Activated naive CD8-positive, alpha-beta T cell (primary cell): ENCODE results near the gene FEV.

ENCODE experiments used
- H3K27ac Mint-ChIP-seq: one replicate; pipeline ENCODE4 v1.8.0; 2021; ENCODE audit warnings: mixed read lengths
- H3K27me3 Mint-ChIP-seq: one replicate; pipeline ENCODE4 v1.8.0; 2021; ENCODE audit warnings: mixed read lengths
- H3K36me3 Mint-ChIP-seq: one replicate; pipeline ENCODE4 v1.8.0; 2021; ENCODE audit warnings: mixed read lengths
- H3K4me1 Mint-ChIP-seq: one replicate; pipeline ENCODE4 v1.8.0; 2021; ENCODE audit warnings: low read depth, mixed read lengths
- H3K4me3 Mint-ChIP-seq: one replicate; pipeline ENCODE4 v1.8.0; 2021; ENCODE audit warnings: mild to moderate bottlenecking, mixed read lengths
- H3K9me3 Mint-ChIP-seq: one replicate; pipeline ENCODE4 v1.8.0; 2021; ENCODE audit warnings: low read depth, mixed read lengths

Gene FEV

DNA sequence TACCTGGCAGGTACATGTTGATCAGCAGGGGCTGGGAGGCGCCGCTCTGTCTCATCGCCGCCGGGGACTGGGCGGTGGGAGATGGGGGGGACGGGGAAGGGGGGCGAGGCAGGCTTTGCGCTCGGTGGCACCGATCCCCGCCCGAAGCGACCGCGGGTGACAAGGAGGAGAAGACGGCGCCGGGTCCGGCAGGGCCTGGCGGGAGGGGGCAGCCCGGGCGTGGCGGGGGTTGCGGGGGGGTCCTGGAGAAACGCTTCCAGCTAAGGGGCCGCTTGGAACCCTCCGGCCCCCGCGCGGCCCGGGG is at the start of gene FEV:
Gene FEV, minus strand, starts transcription at position 164 of the 304 bp plus-strand sequence. Its CDS starts 109 bp downstream, at position 55.
- H3K36me3 Mint-ChIP-seq = no peaks in the 10 kb centered on the region
- H3K4me3 Mint-ChIP-seq = peak within 1 kb of the TSS; percentile 73
- peaks cover 34% of the 10 kb centered on the region for H3K4me1 Mint-ChIP-seq
- no peak within 1 kb of the TSS for H3K27ac Mint-ChIP-seq
- peaks cover 39% of the 10 kb centered on the region for H3K27me3 Mint-ChIP-seq
- H3K9me3 Mint-ChIP-seq = no peaks in the 10 kb centered on the region

DNA sequence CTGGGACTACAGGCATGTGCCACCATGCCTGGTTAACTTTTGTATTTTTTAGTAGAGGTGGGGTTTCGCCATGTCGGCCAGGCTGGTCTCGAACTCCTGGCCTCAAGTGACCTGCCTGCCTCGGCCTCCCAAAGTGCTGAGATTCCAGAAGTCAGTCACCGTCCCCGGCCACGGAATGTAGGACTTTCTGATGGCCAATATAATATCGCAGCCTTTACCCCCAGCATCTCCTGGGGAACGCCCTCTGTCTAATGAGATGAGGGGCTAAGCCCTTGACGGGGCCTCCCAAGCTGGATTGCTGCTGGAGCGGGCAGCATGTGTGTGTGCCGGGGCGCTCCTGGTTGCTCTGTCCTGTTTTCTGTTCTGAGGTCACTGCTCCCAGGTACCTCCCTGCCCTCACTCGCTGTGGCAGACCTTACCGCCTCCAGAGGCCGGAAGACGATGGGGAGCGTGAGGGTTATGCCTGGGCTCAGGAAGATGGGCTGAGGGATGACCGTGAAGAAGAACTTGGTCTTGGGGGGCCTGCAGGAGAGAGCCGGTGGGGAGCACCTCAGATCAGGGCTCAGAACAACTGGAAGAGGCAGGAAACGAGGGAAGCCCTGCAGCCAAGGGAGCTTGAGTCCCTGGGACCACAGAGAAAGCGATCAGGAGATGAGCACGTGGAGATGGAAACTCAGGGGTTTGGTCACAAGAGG is 47.2 kb upstream of the FEV start:
- Mint-ChIP-seq H3K4me1 (no peaks in the 10 kb centered on the region), H3K36me3 (no peaks in the 10 kb centered on the region), H3K27me3 (peaks cover 13% of the 10 kb centered on the region), H3K27ac (no peak overlapping the region), H3K4me3 (no peak overlapping the region), H3K9me3 (no peaks in the 10 kb centered on the region)

DNA sequence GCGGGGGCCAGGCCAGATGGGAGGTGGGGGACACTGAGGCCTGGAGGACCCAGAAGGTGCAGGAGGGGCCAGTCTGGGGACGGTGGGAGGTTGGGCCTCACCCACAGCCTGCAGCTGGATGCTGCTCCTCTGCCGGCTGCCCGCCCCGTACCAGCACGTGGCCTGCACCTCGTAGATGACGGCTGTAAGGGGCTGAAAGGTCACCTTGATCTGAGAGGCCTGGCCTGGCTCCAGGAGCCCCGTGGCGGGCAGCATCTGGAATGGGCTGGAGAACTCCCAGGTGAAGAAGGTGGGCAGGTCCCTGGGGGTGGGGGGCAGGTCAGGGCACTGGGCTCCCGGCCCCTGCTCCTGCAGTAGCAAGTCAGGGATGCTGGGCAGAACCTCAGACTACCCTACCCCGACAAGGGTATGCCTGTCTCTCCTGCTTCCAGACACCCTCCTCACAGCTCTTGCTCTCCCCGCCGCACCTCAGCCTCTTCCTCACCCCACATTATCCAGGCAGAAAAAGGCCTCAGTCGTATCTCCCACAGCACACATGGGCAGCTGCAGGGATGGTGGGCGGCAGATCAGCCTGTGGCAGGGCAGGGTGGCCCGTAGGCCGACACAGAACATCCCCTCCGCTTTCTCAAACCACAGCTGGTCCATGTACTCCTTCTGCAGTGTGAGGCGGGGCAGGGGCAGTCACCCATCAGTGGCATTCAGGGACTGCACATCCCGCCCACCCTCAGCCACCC is 46.2 kb upstream of the FEV start:
- H3K27ac Mint-ChIP-seq = no peak overlapping the region
- no peaks in the 10 kb centered on the region for H3K9me3 Mint-ChIP-seq
- H3K27me3 Mint-ChIP-seq = peaks cover 10% of the 10 kb centered on the region
- no peak overlapping the region for H3K4me3 Mint-ChIP-seq
- H3K4me1 Mint-ChIP-seq = no peaks in the 10 kb centered on the region
- H3K36me3 Mint-ChIP-seq = no peaks in the 10 kb centered on the region

DNA sequence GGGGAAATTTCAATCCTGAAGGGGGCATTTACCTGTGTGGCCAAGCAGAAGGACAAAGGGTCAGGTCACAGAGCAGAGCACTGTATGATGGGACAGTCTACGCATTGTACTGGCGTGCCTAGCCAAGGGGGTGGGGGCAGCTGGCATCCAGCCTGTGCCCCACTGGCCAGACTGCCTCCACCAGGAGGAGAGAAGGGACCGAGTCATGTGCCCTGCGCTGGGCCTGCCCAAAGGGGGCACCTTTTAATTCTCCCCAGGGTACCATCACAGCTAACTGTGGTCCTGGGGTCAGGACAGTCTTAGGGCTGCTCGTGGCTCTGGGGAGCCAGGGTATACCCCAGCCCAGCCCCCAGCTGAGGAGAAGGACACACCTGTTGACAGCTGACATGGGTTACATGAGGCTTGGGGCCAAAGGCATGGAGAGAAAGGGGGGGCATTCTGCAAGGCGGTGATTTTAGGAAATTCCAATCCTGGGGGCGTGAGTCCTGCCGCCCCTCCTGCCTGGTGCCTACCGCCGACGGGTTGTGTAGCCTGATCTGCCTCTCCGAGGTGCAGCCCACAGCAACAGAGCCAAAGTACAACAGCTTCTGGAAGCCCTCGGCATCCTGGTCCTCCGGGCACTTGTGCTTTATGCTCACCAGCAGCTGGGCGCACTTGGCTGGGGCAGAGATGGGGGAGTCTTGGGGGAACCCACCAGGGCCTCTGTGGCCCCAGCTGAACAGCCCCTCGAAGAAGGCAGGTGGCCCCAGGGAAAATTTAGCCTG is 45.4 kb upstream of the FEV start:
- H3K4me1 Mint-ChIP-seq = no peaks in the 10 kb centered on the region
- no peaks in the 10 kb centered on the region for H3K36me3 Mint-ChIP-seq
- H3K9me3 Mint-ChIP-seq = no peaks in the 10 kb centered on the region
- no peak overlapping the region for H3K27ac Mint-ChIP-seq
- peaks cover 10% of the 10 kb centered on the region for H3K27me3 Mint-ChIP-seq
- H3K4me3 Mint-ChIP-seq = no peak overlapping the region

DNA sequence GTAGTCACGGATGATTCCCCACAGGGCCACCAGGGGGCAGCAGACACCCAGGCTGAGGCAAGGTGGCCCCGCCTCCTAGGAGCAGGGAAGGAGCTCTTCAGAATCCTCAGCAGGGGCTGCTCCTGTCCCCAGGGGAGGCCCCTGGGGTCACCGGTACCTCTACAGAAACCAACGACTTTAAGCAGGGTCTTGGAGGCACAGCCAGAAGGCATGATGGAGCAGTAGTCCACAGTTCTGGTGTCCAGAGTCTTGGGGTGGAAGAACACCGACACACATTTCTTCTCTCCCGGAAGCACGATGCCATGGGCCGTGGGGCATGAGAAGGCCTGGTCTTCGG is 44.8 kb upstream of the FEV start:
- no peak overlapping the region for H3K27ac Mint-ChIP-seq
- H3K27me3 Mint-ChIP-seq = peaks cover 10% of the 10 kb centered on the region
- H3K4me1 Mint-ChIP-seq = no peaks in the 10 kb centered on the region
- H3K36me3 Mint-ChIP-seq = no peaks in the 10 kb centered on the region
- H3K9me3 Mint-ChIP-seq = no peaks in the 10 kb centered on the region
- H3K4me3 Mint-ChIP-seq = no peak overlapping the region

DNA sequence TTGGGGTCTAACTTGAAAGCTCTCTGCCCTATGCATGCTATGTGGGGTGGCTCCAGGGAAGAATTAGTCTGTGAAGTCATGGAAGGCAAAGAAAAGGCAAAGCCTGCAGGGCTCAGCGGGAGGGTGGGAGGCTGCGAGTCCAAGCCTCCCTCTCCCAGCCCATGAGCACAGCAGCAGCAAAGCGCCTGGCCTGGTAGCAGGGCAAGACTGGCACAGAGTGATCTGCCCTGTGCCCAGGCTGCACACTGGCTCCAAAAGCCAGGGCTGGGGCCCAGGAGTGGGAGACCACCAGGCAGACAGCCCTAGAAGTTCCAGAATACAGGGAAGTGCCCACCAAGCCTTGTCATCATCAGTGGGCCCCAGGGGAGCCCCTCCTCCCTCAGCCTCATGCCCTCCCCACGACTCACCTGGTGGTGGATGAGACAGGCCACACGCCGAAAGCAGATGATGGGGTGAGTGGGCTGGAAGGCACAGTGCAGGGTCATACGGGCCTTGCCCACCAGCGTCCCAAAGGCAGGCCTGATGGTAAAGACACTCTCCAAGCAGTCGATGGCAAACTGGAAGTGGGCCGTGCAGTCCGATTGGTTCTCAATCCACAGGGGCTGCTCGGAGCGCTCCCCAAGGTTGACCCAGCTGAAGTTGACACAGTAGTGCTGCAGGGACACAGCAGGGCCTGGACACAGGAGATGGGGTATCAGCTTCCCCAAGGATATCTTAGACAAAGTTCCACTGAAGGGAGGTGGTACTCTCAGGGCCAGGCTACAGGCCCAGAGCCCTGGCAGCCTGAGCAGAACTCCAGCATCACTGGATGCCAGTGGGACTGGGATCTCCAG is 44.2 kb upstream of the FEV start:
- Mint-ChIP-seq H3K9me3 (no peaks in the 10 kb centered on the region), H3K4me1 (no peaks in the 10 kb centered on the region), H3K27me3 (peaks cover 7% of the 10 kb centered on the region), H3K4me3 (no peak overlapping the region), H3K36me3 (no peaks in the 10 kb centered on the region), H3K27ac (no peak overlapping the region)

DNA sequence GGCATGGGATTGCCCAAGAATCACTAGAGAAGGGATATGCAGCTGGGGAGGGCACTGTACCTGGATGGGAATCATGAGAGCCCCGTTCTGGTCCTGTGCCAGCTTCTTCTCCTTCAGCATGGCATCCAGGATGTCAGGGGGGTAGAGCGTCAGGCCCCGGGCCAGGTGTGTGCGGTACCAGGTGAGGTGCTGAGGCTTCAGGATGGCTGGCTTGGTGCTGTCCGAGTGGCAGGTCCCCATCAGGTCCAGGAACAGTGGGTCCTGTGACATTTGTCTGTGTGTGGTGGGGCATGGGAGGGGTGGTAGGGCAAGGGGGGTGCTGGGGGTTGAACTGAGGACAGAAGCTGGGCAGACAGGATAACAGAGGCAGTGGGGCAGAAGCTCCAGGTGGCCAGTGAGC is 43.2 kb upstream of the FEV start:
- Mint-ChIP-seq H3K4me1 (no peaks in the 10 kb centered on the region), H3K27me3 (peaks cover 6% of the 10 kb centered on the region), H3K27ac (no peak overlapping the region), H3K36me3 (no peaks in the 10 kb centered on the region), H3K9me3 (no peaks in the 10 kb centered on the region), H3K4me3 (no peak overlapping the region)

DNA sequence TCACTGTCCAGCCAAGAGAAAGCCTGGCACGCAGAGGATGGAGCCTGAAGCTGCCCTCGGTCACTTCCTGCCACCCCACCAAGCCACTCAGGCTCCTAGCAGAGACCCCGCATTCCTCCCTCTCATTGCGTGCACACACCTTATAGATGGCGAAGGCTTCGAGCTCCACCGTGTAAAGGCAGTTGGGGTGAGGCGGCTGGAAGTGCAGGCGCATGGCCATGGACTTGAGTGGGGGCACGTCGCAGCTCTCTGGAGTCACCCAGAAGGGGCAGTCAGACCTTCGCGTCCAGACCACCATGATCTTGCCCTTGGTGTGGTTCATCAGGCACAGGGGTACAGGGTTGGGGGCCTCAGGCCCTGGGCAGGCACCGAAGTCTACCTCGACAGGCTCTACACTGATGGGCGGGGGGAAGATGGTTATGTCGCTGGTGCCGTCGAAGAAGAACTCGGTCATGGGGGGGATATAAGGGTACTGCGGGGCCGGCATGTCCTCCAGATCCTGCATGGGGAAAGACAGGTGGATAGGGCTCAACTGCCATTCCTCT is 42.6 kb upstream of the FEV start:
- Mint-ChIP-seq H3K27me3 (peaks cover 4% of the 10 kb centered on the region), H3K4me3 (no peak overlapping the region), H3K9me3 (no peaks in the 10 kb centered on the region), H3K4me1 (no peaks in the 10 kb centered on the region), H3K27ac (no peak overlapping the region), H3K36me3 (no peaks in the 10 kb centered on the region)

DNA sequence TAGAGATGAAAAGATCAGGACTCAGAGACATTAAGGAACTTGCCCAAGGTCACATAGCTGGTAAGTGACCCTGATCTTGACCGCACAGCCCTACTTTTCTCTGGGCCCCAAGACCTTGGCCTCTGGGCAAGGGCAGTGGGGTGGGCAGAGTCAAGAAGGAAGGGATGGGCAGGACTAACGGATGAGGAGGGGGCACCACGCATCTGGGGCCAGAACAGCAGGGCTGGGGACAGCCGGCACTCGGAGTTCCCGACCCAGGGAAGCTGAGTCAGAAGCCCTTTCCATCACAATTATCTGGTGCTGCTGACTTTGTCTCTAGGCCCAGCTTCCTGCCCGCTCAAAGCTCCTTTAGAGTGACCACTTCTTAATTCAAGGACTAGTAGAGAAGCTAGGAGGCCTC is 42.0 kb upstream of the FEV start:
- no peaks in the 10 kb centered on the region for H3K36me3 Mint-ChIP-seq
- H3K27ac Mint-ChIP-seq = no peak overlapping the region

DNA sequence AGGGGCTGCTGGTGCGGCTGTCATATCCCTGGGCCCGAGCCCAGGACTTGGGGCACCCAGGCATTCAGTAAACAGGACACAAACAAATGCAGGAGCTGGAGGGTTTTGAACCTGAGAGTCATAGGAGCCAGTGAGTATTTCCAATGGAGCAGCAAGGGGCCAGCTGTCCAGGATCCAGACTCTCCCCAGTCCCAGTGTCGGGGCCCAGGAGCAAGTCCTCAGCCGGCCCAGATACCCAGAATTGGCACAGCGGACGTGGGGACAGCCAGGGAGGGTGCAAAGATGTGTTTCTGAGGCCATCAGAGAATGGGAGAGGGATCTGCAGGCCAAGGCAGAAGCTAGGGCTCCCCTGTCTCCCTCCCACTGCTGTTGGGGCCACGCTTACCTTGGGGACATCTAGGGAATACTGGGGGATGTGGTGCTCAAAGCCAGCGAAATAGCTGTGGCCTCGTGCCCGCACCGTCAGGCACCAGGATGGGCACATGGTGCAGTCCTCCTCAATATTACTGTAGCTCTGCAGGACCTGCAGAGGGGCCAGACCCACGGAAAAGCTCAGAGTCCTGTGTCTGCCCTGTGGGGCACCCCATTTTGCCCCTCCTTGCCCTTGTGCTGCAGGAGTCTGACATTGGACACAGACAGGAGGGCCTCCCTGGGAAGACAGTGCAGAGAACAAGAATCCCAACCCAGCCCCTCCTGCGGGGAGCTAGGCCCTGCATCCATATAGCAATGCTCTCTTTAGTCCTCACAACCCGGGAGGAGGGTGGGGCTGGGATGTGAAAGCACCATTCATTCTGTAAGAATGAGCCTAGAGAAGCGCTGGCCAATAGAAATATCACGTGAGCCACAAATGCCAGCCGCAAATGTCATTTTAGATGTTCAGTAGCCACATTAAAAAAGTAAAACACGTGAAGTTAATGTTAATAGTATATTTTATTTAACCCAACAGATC is 40.9 kb upstream of the FEV start:
- Mint-ChIP-seq H3K27ac (no peak overlapping the region), H3K36me3 (no peaks in the 10 kb centered on the region), H3K4me1 (no peaks in the 10 kb centered on the region), H3K27me3 (no peaks in the 10 kb centered on the region), H3K4me3 (no peak overlapping the region), H3K9me3 (no peaks in the 10 kb centered on the region)

More for the DNA sequence above, 42.0 kb upstream of the FEV start:
- no peaks in the 10 kb centered on the region for H3K27me3 Mint-ChIP-seq
- no peak overlapping the region for H3K4me3 Mint-ChIP-seq
- H3K9me3 Mint-ChIP-seq = no peaks in the 10 kb centered on the region
- H3K4me1 Mint-ChIP-seq = no peaks in the 10 kb centered on the region

DNA sequence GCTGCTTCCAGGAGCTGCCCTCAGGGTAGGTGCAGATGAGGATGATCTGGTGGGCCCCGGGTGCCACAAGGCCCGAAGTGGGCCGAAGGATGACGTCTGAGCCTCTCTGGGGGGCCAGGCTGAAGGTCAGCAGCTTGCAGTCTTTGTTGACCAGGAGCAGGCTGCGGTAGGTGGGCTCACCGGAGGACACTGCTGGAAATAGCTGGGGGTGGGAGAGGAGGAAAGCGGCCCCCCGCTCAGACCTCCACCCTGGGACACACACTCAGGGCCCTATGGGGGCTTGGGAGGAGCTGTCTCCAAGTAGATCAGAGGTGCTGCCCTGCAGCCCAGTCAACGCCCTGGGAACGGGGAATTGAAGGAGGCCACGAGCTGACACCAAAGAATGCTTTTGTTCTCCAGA is 39.1 kb upstream of the FEV start:
- H3K36me3 Mint-ChIP-seq = no peaks in the 10 kb centered on the region
- no peak overlapping the region for H3K27ac Mint-ChIP-seq
- no peaks in the 10 kb centered on the region for H3K27me3 Mint-ChIP-seq
- H3K4me3 Mint-ChIP-seq = no peak overlapping the region
- H3K9me3 Mint-ChIP-seq = no peaks in the 10 kb centered on the region
- no peaks in the 10 kb centered on the region for H3K4me1 Mint-ChIP-seq

DNA sequence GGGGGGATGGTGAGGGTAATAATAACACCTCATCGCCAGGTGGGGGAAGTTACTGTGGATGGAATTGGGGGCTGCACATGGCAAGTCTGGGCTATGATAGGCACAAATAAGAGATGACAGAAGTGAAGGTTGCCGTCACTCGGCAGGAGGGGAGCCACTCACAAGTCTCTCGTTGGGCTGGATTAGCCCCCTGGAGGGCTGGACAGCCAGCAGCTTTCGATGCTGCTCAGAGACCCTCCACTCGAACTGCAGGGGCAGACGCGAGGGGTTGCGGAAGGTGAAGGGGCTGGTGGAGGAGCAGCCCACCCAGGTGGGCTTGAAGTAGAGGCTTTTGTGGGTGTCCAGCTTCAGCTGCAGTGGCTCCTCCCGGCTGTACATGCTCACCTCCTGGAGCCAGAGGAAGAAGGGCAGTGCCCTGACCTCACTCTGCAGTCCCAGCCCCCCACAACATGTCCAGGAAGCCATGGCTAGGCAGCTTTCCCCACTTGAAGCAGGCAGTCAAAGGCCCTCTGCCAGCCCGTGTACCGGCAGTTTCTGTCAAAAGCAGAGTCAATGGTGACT is 38.1 kb upstream of the FEV start:
- Mint-ChIP-seq H3K36me3 (no peaks in the 10 kb centered on the region), H3K4me3 (no peak overlapping the region), H3K27ac (no peak overlapping the region), H3K9me3 (no peaks in the 10 kb centered on the region), H3K27me3 (peaks cover 3% of the 10 kb centered on the region), H3K4me1 (no peaks in the 10 kb centered on the region)

DNA sequence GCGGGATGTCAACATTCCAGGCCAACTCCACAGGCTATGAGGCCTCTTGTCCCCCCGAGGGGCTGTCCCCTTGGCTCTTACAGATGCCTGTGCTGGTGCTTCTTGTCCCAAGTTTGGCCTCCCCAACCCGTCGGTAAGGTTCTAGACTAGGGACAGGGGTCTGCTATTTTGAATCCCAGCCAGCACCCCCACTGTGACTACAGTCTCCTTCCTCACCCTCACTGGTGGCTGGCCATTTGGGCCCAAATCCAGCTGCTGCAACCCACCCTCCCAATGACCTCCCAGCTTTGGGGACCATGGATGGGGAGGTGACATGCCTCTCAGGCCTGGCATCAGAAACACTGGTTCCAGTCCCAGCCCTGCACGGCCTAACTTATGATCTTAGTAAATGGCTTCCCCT is 37.6 kb upstream of the FEV start:
- Mint-ChIP-seq H3K27ac (no peak overlapping the region), H3K9me3 (no peaks in the 10 kb centered on the region), H3K36me3 (no peaks in the 10 kb centered on the region), H3K27me3 (peaks cover 3% of the 10 kb centered on the region), H3K4me1 (no peaks in the 10 kb centered on the region), H3K4me3 (no peak overlapping the region)

DNA sequence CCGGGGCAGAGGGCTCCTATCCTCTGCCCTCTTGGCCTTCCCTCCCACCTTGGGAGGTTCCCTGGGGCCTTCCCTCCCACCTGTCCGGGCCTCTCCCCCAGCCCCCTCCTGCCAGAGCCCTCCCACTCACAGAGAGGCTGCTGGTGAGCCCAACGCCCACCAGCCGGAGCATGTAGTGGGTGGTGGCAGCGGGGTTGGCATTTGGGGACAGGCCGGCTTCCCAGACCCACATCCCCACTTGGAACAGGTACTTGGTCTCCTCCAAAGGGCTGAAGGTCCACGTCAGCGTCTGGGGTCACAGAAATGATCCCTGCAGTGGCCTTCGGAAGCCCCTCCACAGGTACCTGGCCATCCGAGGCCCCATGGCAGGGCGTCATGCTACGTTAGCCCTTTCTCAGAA is 37.1 kb upstream of the FEV start:
- H3K9me3 Mint-ChIP-seq = no peaks in the 10 kb centered on the region

More for the DNA sequence above, 37.1 kb upstream of the FEV start:
- Mint-ChIP-seq H3K4me3 (no peak overlapping the region), H3K27me3 (peaks cover 3% of the 10 kb centered on the region), H3K27ac (no peak overlapping the region), H3K4me1 (no peaks in the 10 kb centered on the region), H3K36me3 (no peaks in the 10 kb centered on the region)
